ENCODE data around the gene MAB21L4.

DNA sequence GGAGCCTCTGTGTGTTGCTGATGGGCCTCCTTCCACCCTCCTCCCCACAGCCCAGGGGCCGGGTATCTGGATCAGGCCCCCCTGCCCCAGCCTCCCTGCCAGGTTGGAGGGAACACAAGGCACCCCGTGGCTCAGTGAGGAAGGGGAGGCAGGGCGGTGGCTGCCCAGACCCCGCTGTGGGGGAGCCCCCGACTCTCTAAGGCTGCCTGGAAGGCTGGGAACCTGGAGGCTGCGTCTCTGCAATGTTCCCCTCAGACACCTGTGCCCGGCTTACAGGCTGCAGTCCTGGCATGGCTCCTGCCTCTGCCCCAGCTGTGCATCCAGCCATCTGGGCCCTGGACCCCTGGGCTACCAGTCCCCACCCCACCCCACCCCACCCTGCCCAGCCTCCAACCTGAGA is 438 bp upstream of the MAB21L4 start:
- TF ChIP-seq, protein P1, sequence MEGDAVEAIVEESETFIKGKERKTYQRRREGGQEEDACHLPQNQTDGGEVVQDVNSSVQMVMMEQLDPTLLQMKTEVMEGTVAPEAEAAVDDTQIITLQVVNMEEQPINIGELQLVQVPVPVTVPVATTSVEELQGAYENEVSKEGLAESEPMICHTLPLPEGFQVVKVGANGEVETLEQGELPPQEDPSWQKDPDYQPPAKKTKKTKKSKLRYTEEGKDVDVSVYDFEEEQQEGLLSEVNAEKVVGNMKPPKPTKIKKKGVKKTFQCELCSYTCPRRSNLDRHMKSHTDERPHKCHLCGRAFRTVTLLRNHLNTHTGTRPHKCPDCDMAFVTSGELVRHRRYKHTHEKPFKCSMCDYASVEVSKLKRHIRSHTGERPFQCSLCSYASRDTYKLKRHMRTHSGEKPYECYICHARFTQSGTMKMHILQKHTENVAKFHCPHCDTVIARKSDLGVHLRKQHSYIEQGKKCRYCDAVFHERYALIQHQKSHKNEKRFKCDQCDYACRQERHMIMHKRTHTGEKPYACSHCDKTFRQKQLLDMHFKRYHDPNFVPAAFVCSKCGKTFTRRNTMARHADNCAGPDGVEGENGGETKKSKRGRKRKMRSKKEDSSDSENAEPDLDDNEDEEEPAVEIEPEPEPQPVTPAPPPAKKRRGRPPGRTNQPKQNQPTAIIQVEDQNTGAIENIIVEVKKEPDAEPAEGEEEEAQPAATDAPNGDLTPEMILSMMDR (IDR thresholded peaks at IDR 0.05 in 8 of 11, conservative IDR thresholded peaks at IDR 0.05 in 3 of 11): no peak
- no peak for TF ChIP-seq POLR2A (IDR thresholded peaks at IDR 0.05)
- no peak for TF ChIP-seq POLR2AphosphoS5 (IDR thresholded peaks at IDR 0.05)
